HepG2 (cell line): Measurements from ENCODE around the gene KIAA0232. TPM values are rescaled to one million over a fixed set of nuclear protein-coding genes. Genes with fewer than 3 reads are reported as not detected.

Source experiments
- CHD4 ChIP-seq: fragments of 200-600 bp; sonication (generic); IDR thresholded peaks from 2 replicates; pipeline ENCODE4 v1.7.0; 2017; ENCODE audit warnings: mild to moderate bottlenecking, low read length, borderline replicate concordance
- GRHL1 ChIP-seq: sonication (generic); formaldehyde crosslinking; conservative IDR thresholded peaks from 2 replicates; pipeline ENCODE4 v1.8.0; 2022; ENCODE audit warnings: missing genetic modification reagents
- HNRNPK ChIP-seq: fragments of 200-400 bp; formaldehyde crosslinking; IDR thresholded peaks from 2 replicates; pipeline ENCODE4 v1.6.1; 2018; ENCODE audit warnings: low read length, low read depth, moderate library complexity, mild to moderate bottlenecking; ENCODE audit not compliant: poor library complexity, severe bottlenecking
- HOMEZ ChIP-seq: IDR thresholded peaks from 2 replicates; pipeline ENCODE4 v1.6.1; 2016; ENCODE audit warnings: low read depth
- NFATC3 ChIP-seq: sonication (generic); formaldehyde crosslinking; IDR thresholded peaks from 2 replicates; pipeline ENCODE4 v1.5.1; 2020; ENCODE audit warnings: mild to moderate bottlenecking, missing genetic modification reagents
- NR2F1 ChIP-seq, 2 experiments: fragments of 450-650 bp in 1 of 2; formaldehyde crosslinking in 1 of 2; IDR thresholded peaks; 2 replicates each; pipeline versions ENCODE4 v1.5.0 to v1.6.1; 2016 to 2020; ENCODE audit warnings: mild to moderate bottlenecking in 1 of 2, missing compliant biosample characterization in 1 of 2, missing genetic modification reagents in 1 of 2, moderate library complexity in 1 of 2
- RAD21 ChIP-seq: fragments of 450-650 bp; formaldehyde crosslinking; IDR thresholded peaks from 2 replicates; pipeline ENCODE4 v1.5.0; 2020; ENCODE audit warnings: mild to moderate bottlenecking
- SALL2 ChIP-seq: sonication (generic); formaldehyde crosslinking; IDR thresholded peaks from 2 replicates; pipeline ENCODE4 v1.8.1; 2023; ENCODE audit warnings: mild to moderate bottlenecking, missing genetic modification reagents, inconsistent platforms
- SPEN ChIP-seq: sonication (generic); formaldehyde crosslinking; IDR thresholded peaks from 2 replicates; pipeline ENCODE4 v1.5.1; 2020; ENCODE audit warnings: low read depth, mild to moderate bottlenecking, missing genetic modification reagents
- TCF7 ChIP-seq: sonication (generic); IDR thresholded peaks from 2 replicates; pipeline ENCODE4 v1.6.1; 2016; ENCODE audit warnings: antibody characterized with exemption, low read depth
- ZNF280B ChIP-seq: sonication (generic); formaldehyde crosslinking; IDR thresholded peaks from 2 replicates; pipeline ENCODE4 v1.5.0; 2020; ENCODE audit warnings: missing genetic modification reagents, mild to moderate bottlenecking, borderline replicate concordance
- ZNF407 ChIP-seq: sonication (generic); formaldehyde crosslinking; IDR thresholded peaks from one replicate; pipeline ENCODE4 v1.5.1; 2020; ENCODE audit warnings: mild to moderate bottlenecking, missing genetic modification reagents; ENCODE audit errors: not compliant biosample characterization
- ZNF547 ChIP-seq: sonication (generic); formaldehyde crosslinking; IDR thresholded peaks from 2 replicates; pipeline ENCODE4 v1.5.1; 2020; ENCODE audit warnings: mild to moderate bottlenecking, missing genetic modification reagents
- ZNF597 ChIP-seq: sonication (generic); formaldehyde crosslinking; IDR thresholded peaks from 2 replicates; pipeline ENCODE4 v1.5.0; 2020; ENCODE audit warnings: missing genetic modification reagents
- polyA plus RNA-seq, 8 experiments: library from polyadenylated mRNA; depleted of rRNA in 3 of 8; stranded (reverse) in 7 of 8; unstranded in 1 of 8; fragments of >200 nt; fragmentation: Illumina TruSeq in 4 of 8; extraction: Trizol in 4 of 8; gene quantifications; 2 replicates each; pipeline versions ENCODE4 v1.2.1 to v1.2.3, GENCODE V29; 2011 to 2016; ENCODE audit warnings: low read depth in 4 of 8, missing spikeins in 1 of 8, mixed read lengths in 1 of 8; ENCODE audit not compliant: insufficient read depth in 1 of 8
- total RNA-seq, 5 experiments: library from RNA; depleted of rRNA; stranded (reverse); fragments of >200 nt; fragmentation: Illumina TruSeq; extraction: Trizol; gene quantifications; 2 replicates each; pipeline ENCODE4 v1.2.3, GENCODE V29; 2016; ENCODE audit warnings: low read depth in 1 of 5

The KIAA0232 gene
- total and polyA plus RNA-seq, 2 of the 13 experiments (the other 11 are each of a cell fraction or from before 2014, with no cell fraction given) = 7.8 to 17.1 TPM

GRCh38 chr4:6893449-6894085, 111.0 kb downstream of the KIAA0232 start (continued):
- TF ChIP-seq CHD4 (no peak; the same call in 1 of the 2 replicates), ZNF597 (CRISPR knock-in tag) (no peak), ZNF407 (CRISPR knock-in tag) (no peak), HOMEZ (peak; percentile 80), GRHL1 (CRISPR knock-in tag) (no peak), RAD21 (CRISPR knock-in tag) (peak; percentile 48), ZNF280B (no peak), TCF7 (0 out of 2 replicates have a peak, but pooled peaks have one; percentile 26), NFATC3 (CRISPR knock-in tag) (no peak), NR2F1 (CRISPR knock-in tag; IDR thresholded peaks at IDR 0.05) (0 out of 4 replicates have a peak, but pooled peaks of 1 of the 2 experiments have one; percentile 32), HNRNPK (no peak), SPEN (CRISPR knock-in tag) (peak; percentile 79), ZNF547 (CRISPR knock-in tag) (no peak; the same call in 1 of the 2 replicates), SALL2 (CRISPR knock-in tag) (peak; percentile 55; the same call in 1 of the 2 replicates)
